ENCODE measurements around the gene SUSD3. TPM values are rescaled to one million over a fixed set of nuclear protein-coding genes. Genes with fewer than 3 reads are reported as not detected.
A peak's percentile ranks its signal among the peaks of the same experiment; 100 is the strongest.

The SUSD3 gene
- total and polyA plus RNA-seq, 2 of the 8 experiments (the other 6 are each of a cell fraction or from before 2014, with no cell fraction given) = 5.5 to 35.4 TPM

GRCh38 chr9:93107151-93107824 is 48.8 kb downstream of the SUSD3 start:
- DNase-seq (ENCODE audit: low read depth in 1 of 2, low spot score in 2 of 2) (no peak), FAIRE-seq (no peak)
- POLR2A ChIA-PET (ENCODE audit: partially characterized antibody) = no interaction called here
- H3K4ac ChIP-seq (replicated peaks; ENCODE audit: insufficient read length, low read depth, low read length) = no peak overlapping the region
- H4K8ac ChIP-seq (ENCODE audit: extremely low read depth, insufficient read depth, low read length) = no peak overlapping the region
- peaks cover 0 to 8% of the 10 kb centered on the region in 2 experiments for H4K20me1 ChIP-seq (replicated peaks in 1 of 2; ENCODE audit: control insufficient read depth in 1 of 2, insufficient read depth in 2 of 2, low read length in 2 of 2)
- no peaks in the 10 kb centered on the region for H3K23me2 ChIP-seq (ENCODE audit: low read depth, low read length)
- no peak overlapping the region for H4K91ac ChIP-seq (replicated peaks; ENCODE audit: insufficient read length, low read length)
- H3K79me2 ChIP-seq (ENCODE audit: control insufficient read depth in 1 of 2, insufficient read depth in 2 of 2, low read length in 2 of 2) = no peaks in the 10 kb centered on the region; a peak in 1 of 4 replicates
- no peak overlapping the region for H3K56ac ChIP-seq (replicated peaks; ENCODE audit: insufficient read length, low read depth, low read length)
- no peak overlapping the region for H2BK20ac ChIP-seq (ENCODE audit: low read length)
- no peaks in the 10 kb centered on the region for H3K27me3 ChIP-seq (replicated peaks in 1 of 4; ENCODE audit: control insufficient read depth in 3 of 4, extremely low read depth in 1 of 4, insufficient read depth in 3 of 4, low read length in 3 of 4)
- H3K4me1 ChIP-seq (replicated peaks in 1 of 4; ENCODE audit: control insufficient read depth in 3 of 4, insufficient read depth in 4 of 4, low read length in 3 of 4) = no peaks in the 10 kb centered on the region
- no peak overlapping the region for H4K5ac ChIP-seq (ENCODE audit: insufficient read length, low read depth, low read length)
- no peak overlapping the region for H2AFZ ChIP-seq (ENCODE audit: low read length)
- no peak overlapping the region for H2BK5ac ChIP-seq (ENCODE audit: low read depth, low read length)
- no peaks in the 10 kb centered on the region for H3K36me3 ChIP-seq (ENCODE audit: control insufficient read depth in 2 of 4, insufficient read depth in 4 of 4, low read length in 3 of 4)
- H2BK12ac ChIP-seq (ENCODE audit: low read depth, low read length) = no peak overlapping the region; the same call in 1 of the 2 replicates
- no peak overlapping the region for H3K18ac ChIP-seq (ENCODE audit: extremely low read depth, low read length)
- no peak overlapping the region for H3K9ac ChIP-seq (replicated peaks in 1 of 4; ENCODE audit: extremely low read depth in 1 of 4, low read depth in 3 of 4, low read length in 3 of 4)
- H3K23ac ChIP-seq (ENCODE audit: insufficient read length) = no peak overlapping the region
- H3K9me3 ChIP-seq (ENCODE audit: insufficient read depth in 2 of 2, low read depth in 1 of 2, low read length in 1 of 2) = no peaks in the 10 kb centered on the region
- WGBS, 2 experiments (ENCODE audit: extremely low coverage in 1 of 2, insufficient coverage in 1 of 2, insufficient read length in 1 of 2, insufficient replicate concordance in 2 of 2, low coverage in 1 of 2, low lambda C conversion rate in 2 of 2, missing lambda C conversion rate in 1 of 2) = 87% methylated on average over 13 of the region's 14 CpGs; no CpG with 5 or more reads in 1 of the 2 experiments
- H3K4me2 ChIP-seq (ENCODE audit: insufficient read depth in 1 of 2, low read depth in 2 of 2, low read length in 2 of 2) = no peak overlapping the region
- H2BK120ac ChIP-seq (replicated peaks; ENCODE audit: low read depth, low read length) = peak overlapping the region; percentile 22
- H2BK15ac ChIP-seq (ENCODE audit: low read length) = no peak overlapping the region
- H3K79me1 ChIP-seq (ENCODE audit: low read depth, low read length) = no peaks in the 10 kb centered on the region
- H3K27ac ChIP-seq (ENCODE audit: low read depth, low read length) = no peak overlapping the region
- CTCF ChIA-PET (ENCODE audit: partially characterized antibody) = interaction anchor here (0.8 to 8.8 kb wide), 17 partner anchors 12 to 224 kb away, joined by 3 to 96 read pairs (median 5); partner anchors contain the start of gene NINJ1
- no peak overlapping the region for H3K14ac ChIP-seq (ENCODE audit: insufficient read length)
- H2AK5ac ChIP-seq (ENCODE audit: low read depth, low read length) = no peak overlapping the region
- no peak overlapping the region for H3K4me3 ChIP-seq (ENCODE audit: extremely low read depth in 1 of 4, insufficient read depth in 2 of 4, low read depth in 3 of 4, low read length in 4 of 4)
- TF ChIP-seq POU5F1 (IDR thresholded peaks at IDR 0.05; ENCODE audit: low read depth, low read length) (no peak), ATF3 (IDR thresholded peaks at IDR 0.05; ENCODE audit: insufficient read depth, low read depth, low read length) (no peak), SRF (IDR thresholded peaks at IDR 0.05; ENCODE audit: low read depth, low read length) (no peak), NANOG (IDR thresholded peaks at IDR 0.05; ENCODE audit: insufficient read depth, low read depth, low read length, poor library complexity, severe bottlenecking) (no peak), SUZ12 (IDR thresholded peaks at IDR 0.05; ENCODE audit: low read length) (no peak)

All from H1 (cell line).